Hepatocyte (in vitro differentiated cells): Measurements from ENCODE around the gene ZC3H7B. TPM values are rescaled to one million over a fixed set of nuclear protein-coding genes. Genes with fewer than 3 reads are reported as not detected.
A peak's percentile ranks its signal among the peaks of the same experiment; 100 is the strongest.
"Not testable (repeated sequence)": the region's sequence is repeated elsewhere in the genome, so short reads cannot be mapped to it uniquely, and the experiment has no call there.

Experiments
- DNase-seq: peaks from one replicate; pipeline ENCODE4 v3.0.0-alpha.2; 2016; ENCODE audit warnings: low spot score
- H2AFZ ChIP-seq: fragments of 200-600 bp; sonication (generic); 2 replicates; pipeline ENCODE4 v1.6.0; 2016; ENCODE audit warnings: antibody characterized with exemption, mild to moderate bottlenecking
- H3K27ac ChIP-seq: fragments of 200-600 bp; sonication (generic); 2 replicates; pipeline ENCODE4 v1.5.1; 2016; ENCODE audit warnings: mild to moderate bottlenecking
- H3K27me3 ChIP-seq: fragments of 200-600 bp; sonication (generic); 2 replicates; pipeline ENCODE4 v1.6.1; 2016
- H3K36me3 ChIP-seq: fragments of 200-600 bp; sonication (generic); replicated peaks from 2 replicates; pipeline ENCODE4 v1.5.1; 2016; ENCODE audit warnings: low read depth; ENCODE audit not compliant: insufficient read depth
- H3K4me1 ChIP-seq: fragments of 200-600 bp; sonication (generic); 2 replicates; pipeline ENCODE4 v1.5.1; 2016; ENCODE audit warnings: mild to moderate bottlenecking, moderate library complexity; ENCODE audit not compliant: insufficient read depth
- H3K4me2 ChIP-seq: fragments of 200-600 bp; sonication (generic); 2 replicates; pipeline ENCODE4 v1.6.0; 2016
- H3K4me3 ChIP-seq: fragments of 200-600 bp; sonication (generic); 2 replicates; pipeline ENCODE4 v1.5.1; 2016; ENCODE audit warnings: mild to moderate bottlenecking
- H3K79me2 ChIP-seq: fragments of 200-600 bp; sonication (generic); 2 replicates; pipeline ENCODE4 v1.6.0; 2017; ENCODE audit warnings: mild to moderate bottlenecking
- H3K9me2 ChIP-seq: fragments of 200-600 bp; sonication (generic); replicated peaks from 2 replicates; pipeline ENCODE4 v1.6.0; 2017; ENCODE audit warnings: mild to moderate bottlenecking; ENCODE audit not compliant: insufficient read depth
- H3K9me3 ChIP-seq: fragments of 200-600 bp; sonication (generic); 2 replicates; pipeline ENCODE4 v1.5.1; 2016; ENCODE audit warnings: low read depth, mild to moderate bottlenecking
- H4K20me1 ChIP-seq: fragments of 200-600 bp; sonication (generic); 2 replicates; pipeline ENCODE4 v1.6.0; 2016; ENCODE audit warnings: mild to moderate bottlenecking; ENCODE audit not compliant: insufficient read depth, poor library complexity, severe bottlenecking
- EZH2 ChIP-seq: fragments of 200-600 bp; sonication (generic); IDR thresholded peaks from 2 replicates; pipeline ENCODE4 v1.6.1; 2016; ENCODE audit warnings: antibody characterized with exemption, mild to moderate bottlenecking, borderline replicate concordance
- EZH2phosphoT487 ChIP-seq: fragments of 200-600 bp; sonication (generic); IDR thresholded peaks from one replicate; pipeline ENCODE4 v1.6.1; 2018; ENCODE audit warnings: antibody characterized with exemption, mild to moderate bottlenecking, low read depth, moderate library complexity; ENCODE audit not compliant: unreplicated experiment, severe bottlenecking
- WGBS: methylation state at CpG from one replicate; pipeline ENCODE4 v1.1.6; 2016; ENCODE audit warnings: low lambda C conversion rate; ENCODE audit errors: missing lambda C conversion rate; 5-methylcytosine and 5-hydroxymethylcytosine counted together
- polyA plus RNA-seq: library from polyadenylated mRNA; unstranded; fragments of >200 nt; fragmentation: Nextera tagmentation; extraction: Ambion mirVana; gene quantifications from 2 replicates; pipeline ENCODE4 v1.2.1, GENCODE V29; 2016
- total RNA-seq: library from RNA; depleted of rRNA; stranded (reverse); fragments of >200 nt; gene quantifications from 2 replicates; pipeline ENCODE4 v1.2.3, GENCODE V29; 2014
- TF ChIP-seq, protein P1 (sequence below): fragments of 200-600 bp; sonication (generic); IDR thresholded peaks from 2 replicates; pipeline ENCODE4 v1.5.1; 2016; ENCODE audit warnings: antibody characterized with exemption, mild to moderate bottlenecking; ENCODE audit not compliant: poor library complexity

The ZC3H7B gene
- total and polyA plus RNA-seq, 2 experiments from 2014 or later, result 6.9 to 30.5 TPM

DNA sequence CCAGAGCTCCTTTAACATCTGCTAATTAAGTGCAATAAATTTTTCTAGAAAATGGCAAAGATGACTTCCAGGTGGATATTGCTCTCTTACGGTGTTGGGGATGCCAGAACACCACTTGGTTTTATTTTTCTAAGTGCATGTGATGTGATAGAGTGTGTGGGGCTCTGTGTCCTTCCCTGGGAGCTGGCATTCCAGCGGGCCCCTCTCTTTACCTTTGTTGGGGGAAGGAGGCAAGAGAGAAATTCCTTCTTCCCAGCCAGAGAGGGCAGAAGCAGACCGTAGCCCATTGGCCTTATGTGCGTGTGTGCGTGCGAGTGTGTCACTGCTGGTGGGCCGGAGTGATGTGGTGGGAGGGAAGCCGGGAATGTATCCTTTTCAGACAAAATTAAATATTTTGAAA lies 97.6 kb downstream of the ZC3H7B start:
- no peak overlapping the region for H3K4me2 ChIP-seq
- TF ChIP-seq, protein P1, sequence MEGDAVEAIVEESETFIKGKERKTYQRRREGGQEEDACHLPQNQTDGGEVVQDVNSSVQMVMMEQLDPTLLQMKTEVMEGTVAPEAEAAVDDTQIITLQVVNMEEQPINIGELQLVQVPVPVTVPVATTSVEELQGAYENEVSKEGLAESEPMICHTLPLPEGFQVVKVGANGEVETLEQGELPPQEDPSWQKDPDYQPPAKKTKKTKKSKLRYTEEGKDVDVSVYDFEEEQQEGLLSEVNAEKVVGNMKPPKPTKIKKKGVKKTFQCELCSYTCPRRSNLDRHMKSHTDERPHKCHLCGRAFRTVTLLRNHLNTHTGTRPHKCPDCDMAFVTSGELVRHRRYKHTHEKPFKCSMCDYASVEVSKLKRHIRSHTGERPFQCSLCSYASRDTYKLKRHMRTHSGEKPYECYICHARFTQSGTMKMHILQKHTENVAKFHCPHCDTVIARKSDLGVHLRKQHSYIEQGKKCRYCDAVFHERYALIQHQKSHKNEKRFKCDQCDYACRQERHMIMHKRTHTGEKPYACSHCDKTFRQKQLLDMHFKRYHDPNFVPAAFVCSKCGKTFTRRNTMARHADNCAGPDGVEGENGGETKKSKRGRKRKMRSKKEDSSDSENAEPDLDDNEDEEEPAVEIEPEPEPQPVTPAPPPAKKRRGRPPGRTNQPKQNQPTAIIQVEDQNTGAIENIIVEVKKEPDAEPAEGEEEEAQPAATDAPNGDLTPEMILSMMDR, result no peak
- TF ChIP-seq EZH2 (no peak), EZH2phosphoT487 (no peak)
- no peaks in the 10 kb centered on the region for H3K36me3 ChIP-seq
- H3K27ac ChIP-seq, result peak overlapping the region; percentile 74
- no peaks in the 10 kb centered on the region for H3K9me2 ChIP-seq
- no peaks in the 10 kb centered on the region for H4K20me1 ChIP-seq
- peaks cover 16% of the 10 kb centered on the region for H3K4me1 ChIP-seq
- H3K27me3 ChIP-seq, result no peaks in the 10 kb centered on the region
- H2AFZ ChIP-seq, result no peak overlapping the region
- no peaks in the 10 kb centered on the region for H3K9me3 ChIP-seq
- WGBS, result 71% methylated on average over 8 of the region's 8 CpGs
- H3K79me2 ChIP-seq, result no peaks in the 10 kb centered on the region
- DNase-seq, result no peak
- H3K4me3 ChIP-seq, result no peak overlapping the region

- 64% methylated on average over 16 of the region's 16 CpGs for WGBS
- peak overlapping the region; percentile 54 for H3K27ac ChIP-seq
These were observed 100.7 kb downstream of the ZC3H7B start for GRCh38 chr22:41401781-41402648.

DNA sequence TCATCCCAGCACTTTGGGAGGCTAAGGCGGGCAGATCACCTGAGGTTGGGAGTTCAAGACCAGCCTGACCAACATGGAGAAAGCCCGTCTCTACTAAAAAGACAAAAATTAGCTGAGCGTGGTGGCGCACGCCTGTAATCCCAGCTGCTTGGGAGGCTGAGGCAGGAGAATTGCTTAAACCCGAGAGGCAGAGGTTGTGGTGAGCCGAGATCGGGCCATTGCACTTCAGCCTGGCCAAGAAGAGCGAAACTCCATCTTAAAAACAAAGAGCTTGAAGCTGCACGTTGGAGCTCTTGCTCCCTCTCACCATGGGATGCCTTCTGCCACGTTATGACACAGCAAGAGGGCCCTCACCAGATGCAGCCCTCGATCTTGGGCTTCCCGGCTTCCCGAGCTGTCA lies 101.5 kb downstream of the ZC3H7B start:
- DNase-seq, H3K4me2 ChIP-seq, H2AFZ ChIP-seq, H3K4me3 ChIP-seq, H3K9me2 ChIP-seq, H4K20me1 ChIP-seq, H3K36me3 ChIP-seq, H3K27ac ChIP-seq, H3K9me3 ChIP-seq, H3K27me3 ChIP-seq, H3K79me2 ChIP-seq: not testable (repeated sequence)
- WGBS, result 94% methylated on average over 14 of the region's 14 CpGs
- peaks cover 15% of the 10 kb centered on the region for H3K4me1 ChIP-seq

More at GRCh38 chr22:41401781-41402648, 100.7 kb downstream of the ZC3H7B start:
- no peaks in the 10 kb centered on the region for H3K27me3 ChIP-seq
- no peaks in the 10 kb centered on the region for H3K36me3 ChIP-seq
- H3K4me1 ChIP-seq, result peaks cover 15% of the 10 kb centered on the region
- H3K9me3 ChIP-seq, result no peaks in the 10 kb centered on the region
- H3K4me2 ChIP-seq, result no peak overlapping the region
- no peaks in the 10 kb centered on the region for H3K9me2 ChIP-seq
- no peak overlapping the region for H2AFZ ChIP-seq
- H3K4me3 ChIP-seq, result no peak overlapping the region
- DNase-seq, result peak; percentile 50
- H4K20me1 ChIP-seq, result no peaks in the 10 kb centered on the region
- TF ChIP-seq EZH2phosphoT487 (no peak), EZH2 (no peak)
- TF ChIP-seq, protein P1, result no peak
- no peaks in the 10 kb centered on the region for H3K79me2 ChIP-seq

GRCh38 chr22:41403532-41404318 lies 102.4 kb downstream of the ZC3H7B start:
- peak; percentile 93 for DNase-seq
- H3K4me2 ChIP-seq, result peak overlapping the region; percentile 42
- H3K9me3 ChIP-seq, result no peaks in the 10 kb centered on the region
- H4K20me1 ChIP-seq, result no peaks in the 10 kb centered on the region
- H2AFZ ChIP-seq, result no peak overlapping the region
- H3K9me2 ChIP-seq, result no peaks in the 10 kb centered on the region
- H3K4me3 ChIP-seq, result no peak overlapping the region
- H3K27ac ChIP-seq, result no peak overlapping the region
- H3K36me3 ChIP-seq, result no peaks in the 10 kb centered on the region
- H3K4me1 ChIP-seq, result peaks cover 15% of the 10 kb centered on the region
- WGBS, result 25% methylated on average over 17 of the region's 18 CpGs
- no peaks in the 10 kb centered on the region for H3K27me3 ChIP-seq
- TF ChIP-seq EZH2, result no peak
- TF ChIP-seq, protein P1, result peak; percentile 97
- H3K79me2 ChIP-seq, result no peaks in the 10 kb centered on the region
